HG02571 (cell line): ENCODE measurements around the gene EEIG1.

Experiments
- ATAC-seq: cut with Tn5 transposase; IDR thresholded peaks from one replicate; pipeline ENCODE4 v1.9.1; 2021; ENCODE audit warnings: mild to moderate bottlenecking, moderate library complexity; ENCODE audit not compliant: unreplicated experiment

Gene EEIG1

GRCh38 chr9:127942216-127943010 is 38.4 kb downstream of the EEIG1 start:
- no peak for ATAC-seq

GRCh38 chr9:127941961-127942215 is 38.9 kb downstream of the EEIG1 start:
- no peak for ATAC-seq

GRCh38 chr9:127941062-127941960 is 39.5 kb downstream of the EEIG1 start:
- no peak for ATAC-seq

GRCh38 chr9:127940593-127940992 is 40.2 kb downstream of the EEIG1 start:
- ATAC-seq, result no peak

- no peak for ATAC-seq
Observed at GRCh38 chr9:127938298-127938690, 42.5 kb downstream of the EEIG1 start.

- ATAC-seq, result peak; percentile 87
Observed at GRCh38 chr9:127937388-127938297, 43.1 kb downstream of the EEIG1 start, which contains the start of gene DPM2. TSS of gene DPM2 (minus strand) at chr9:127937854. CDS start at chr9:127937820, 34 bp downstream.

- no peak for ATAC-seq
Observed at GRCh38 chr9:127937056-127937387, 43.8 kb downstream of the EEIG1 start.

- no peak for ATAC-seq
Observed at GRCh38 chr9:127936347-127936852, 44.4 kb downstream of the EEIG1 start.

- ATAC-seq, result no peak
Observed at GRCh38 chr9:127935765-127936221, 45.0 kb downstream of the EEIG1 start.

- no peak for ATAC-seq
Observed at GRCh38 chr9:127934986-127935385, 45.8 kb downstream of the EEIG1 start.

GRCh38 chr9:127934248-127934647 is 46.5 kb downstream of the EEIG1 start:
- ATAC-seq, result no peak

- ATAC-seq, result peak; percentile 13
Observed at GRCh38 chr9:127931092-127931881, 49.5 kb downstream of the EEIG1 start.
